Testis (tissue), 3 donors: ENCODE measurements around the gene NINL. TPM values are rescaled to one million over a fixed set of nuclear protein-coding genes. Genes with fewer than 3 reads are reported as not detected.
"Not testable (repeated sequence)": the region's sequence is repeated elsewhere in the genome, so short reads cannot be mapped to it uniquely, and the experiment has no call there.

Experiments
- DNase-seq: peaks from one replicate; pipeline ENCODE4 v3.0.0-alpha.2; 2019
- H3K27ac ChIP-seq, 2 donors: fragments of 200-600 bp; sonication (generic); one replicate each; pipeline ENCODE4 v1.5.1; 2019
- H3K27me3 ChIP-seq: fragments of 200-600 bp; sonication (generic); one replicate; pipeline ENCODE4 v1.5.1; 2019
- H3K36me3 ChIP-seq: fragments of 200-600 bp; sonication (generic); one replicate; pipeline ENCODE4 v1.5.1; 2017; ENCODE audit warnings: low read depth; ENCODE audit errors: missing control alignments
- H3K4me1 ChIP-seq: fragments of 200-600 bp; sonication (generic); one replicate; pipeline ENCODE4 v1.5.1; 2019
- H3K4me3 ChIP-seq, 2 donors: fragments of 200-600 bp; sonication (generic); one replicate each; pipeline ENCODE4 v1.5.1; 2017 to 2019
- H3K9me3 ChIP-seq: fragments of 200-600 bp; sonication (generic); one replicate; pipeline ENCODE4 v1.5.1; 2017
- CTCF ChIP-seq, 3 experiments: fragments of 450-650 bp in 2 of 3; fragments of 200-600 bp in 1 of 3; sonication (generic) in 1 of 3; IDR thresholded peaks; one replicate each; pipeline ENCODE4 v1.5.1; 2016 to 2019; ENCODE audit warnings: antibody characterized with exemption in 3 of 3, mild to moderate bottlenecking in 2 of 3, moderate library complexity in 1 of 3
- POLR2A ChIP-seq: fragments of 450-650 bp; IDR thresholded peaks from one replicate; pipeline ENCODE4 v1.6.1; 2017; ENCODE audit warnings: antibody characterized with exemption, mild to moderate bottlenecking, moderate library complexity
- WGBS, 2 donors: methylation state at CpG; one replicate each; pipeline ENCODE4 v1.1.5; 2018; 5-methylcytosine and 5-hydroxymethylcytosine counted together
- intact Hi-C: fragments of 100-400 bp; cut with DNase I; formaldehyde crosslinking; loops from one replicate; pipeline ENCODE4 v1.15.1; 2023; ENCODE audit warnings: low total_unique reads
- polyA plus RNA-seq: library from polyadenylated mRNA; stranded (reverse); fragments of 350-450 nt; fragmentation: Illumina TruSeq; extraction: RNeasy Lipid Tissue Mini Kit (QIAGEN cat#74804); gene quantifications from one replicate; pipeline ENCODE4 v1.2.3, GENCODE V29; 2014; ENCODE audit warnings: low read depth, low replicate concordance; ENCODE audit not compliant: insufficient read depth
- total RNA-seq, 2 donors: library from RNA; depleted of rRNA; stranded (reverse); fragments of >200 nt; gene quantifications; one replicate each; pipeline ENCODE4 v1.2.3, GENCODE V29; 2016

Gene NINL
- total and polyA plus RNA-seq, 3 donors from 2014 or later: 17.9 to 33.4 (median 32.8) TPM

GRCh38 chr20:25586877-25587276 lies 1.5 kb upstream of the NINL start:
- no peak for DNase-seq
- Histone ChIP-seq H3K4me3 (no peak overlapping the region), H3K36me3 (no peaks in the 10 kb centered on the region), H3K9me3 (no peaks in the 10 kb centered on the region), H3K27ac (no peak overlapping the region), H3K27me3 (no peaks in the 10 kb centered on the region), H3K4me1 (no peaks in the 10 kb centered on the region)
- WGBS, 2 donors: 84 to 89% methylated on average over 11 of the region's 11 CpGs
- intact Hi-C loops: no loop called here
- TF ChIP-seq POLR2A (no peak), CTCF (IDR thresholded peaks at IDR 0.05) (no peak)

- H3K4me3 ChIP-seq, DNase-seq, H3K27ac ChIP-seq, H3K4me1 ChIP-seq, intact Hi-C loops, H3K9me3 ChIP-seq, H3K36me3 ChIP-seq, H3K27me3 ChIP-seq: not testable (repeated sequence)
- WGBS, 2 donors: 49 to 61% methylated on average over 7 of the region's 7 CpGs
These were observed 1.7 kb downstream of the NINL start for GRCh38 chr20:25583607-25584006.

GRCh38 chr20:25580711-25581110 lies 4.6 kb downstream of the NINL start:
- H3K4me3 ChIP-seq: no peak overlapping the region
- H3K27ac ChIP-seq: no peak overlapping the region
- WGBS, 2 donors: 55 to 75% methylated on average over 3 to 4 of the region's 4 CpGs
- TF ChIP-seq POLR2A (no peak), CTCF (IDR thresholded peaks at IDR 0.05) (no peak)
- H3K36me3 ChIP-seq: no peaks in the 10 kb centered on the region
- no peaks in the 10 kb centered on the region for H3K9me3 ChIP-seq
- intact Hi-C loops: no loop called here
- no peaks in the 10 kb centered on the region for H3K27me3 ChIP-seq
- no peak for DNase-seq
- peaks cover 20% of the 10 kb centered on the region for H3K4me1 ChIP-seq

- no peak overlapping the region for H3K4me3 ChIP-seq
- WGBS, 2 donors: 62% methylated on average over 9 to 11 of the region's 11 CpGs
- H3K27me3 ChIP-seq: no peaks in the 10 kb centered on the region
- H3K36me3 ChIP-seq: no peaks in the 10 kb centered on the region
- intact Hi-C loops: no loop called here
- no peaks in the 10 kb centered on the region for H3K9me3 ChIP-seq
- TF ChIP-seq CTCF (IDR thresholded peaks at IDR 0.05): no peak
- TF ChIP-seq POLR2A: no peak
- H3K4me1 ChIP-seq: peaks cover 22% of the 10 kb centered on the region
- no peak for DNase-seq
- H3K27ac ChIP-seq: no peak overlapping the region
These were observed 6.1 kb downstream of the NINL start for GRCh38 chr20:25579081-25579770.

GRCh38 chr20:25576783-25577530 lies 8.4 kb downstream of the NINL start:
- intact Hi-C loops: no loop called here
- Histone ChIP-seq H3K36me3 (no peaks in the 10 kb centered on the region), H3K4me3 (no peak overlapping the region), H3K4me1 (peaks cover 43% of the 10 kb centered on the region), H3K9me3 (no peaks in the 10 kb centered on the region), H3K27me3 (no peaks in the 10 kb centered on the region), H3K27ac (no peak overlapping the region)
- TF ChIP-seq CTCF (IDR thresholded peaks at IDR 0.05) (no peak), POLR2A (no peak)
- DNase-seq: peak; percentile 83
- WGBS, 2 donors: 42 to 67% methylated on average over 16 of the region's 16 CpGs
